K562 (cell line): ENCODE data around the gene PPP1R13B. TPM values are rescaled to one million over a fixed set of nuclear protein-coding genes. Genes with fewer than 3 reads are reported as not detected.

Source experiments
- ATAC-seq: fragments of 200-7000 bp; cut with Tn5 transposase; 3 replicates; pipeline ENCODE4 v1.9.1; 2020; ENCODE audit warnings: moderate library complexity
- BruUV-seq: library from RNA; stranded (reverse); fragments of 400-500 nt; replicated peaks from 2 replicates; lab custom pipeline; 2021; lab: Mats Ljungman, UMichigan
- CTCF ChIA-PET: fragments of 300-600 bp; formaldehyde crosslinking; extraction: SDS; loops from one replicate; lab custom pipeline; 2021; ENCODE audit warnings: low intra/inter-chr PET ratio; lab: Yijun Ruan, JAX
- POLR2A ChIA-PET: fragments of 300-600, 350-650 bp; sonication (Branson Sonifier 250); formaldehyde crosslinking; extraction: SDS; loops from one replicate; lab custom pipeline; 2021; ENCODE audit warnings: antibody characterized with exemption, inconsistent platforms; lab: Yijun Ruan, JAX
- DNase-seq, 4 experiments: peaks; one replicate each; pipeline versions ENCODE4 v3.0.0 to v3.0.0-alpha.2; 2011 to 2018; ENCODE audit warnings: low spot score in 3 of 4, mixed read lengths in 3 of 4; ENCODE audit errors: extremely low read depth in 1 of 4
- FAIRE-seq: peaks from 2 replicates; lab custom pipeline; 2011; peaks lifted over from hg19 to GRCh38; lab: Jason Lieb, UNC
- H2AFZ ChIP-seq: 2 replicates; pipeline ENCODE4 v1.6.0; 2011; ENCODE audit warnings: low read depth, low read length, control low read depth, inconsistent platforms
- H3K27ac ChIP-seq: fragments of 200-600 bp; 3 replicates; pipeline ENCODE4 v1.8.0; 2011; ENCODE audit warnings: low read depth, mild to moderate bottlenecking, control low read depth, inconsistent platforms, low read length, moderate library complexity, mixed read lengths; ENCODE audit errors: extremely low read depth
- H3K27me3 ChIP-seq, 2 experiments: fragments of 300-600 bp in 1 of 2; 2 replicates in 1 of 2; 3 replicates in 1 of 2; pipeline versions ENCODE4 v1.6.0 to v1.8.0; 2011; ENCODE audit warnings: inconsistent platforms in 2 of 2, low read length in 2 of 2, mild to moderate bottlenecking in 1 of 2, mixed read lengths in 1 of 2, moderate library complexity in 1 of 2; ENCODE audit not compliant: control insufficient read depth in 2 of 2, insufficient read depth in 2 of 2
- H3K36me3 ChIP-seq: fragments of 300-600 bp; 3 replicates; pipeline ENCODE4 v1.8.0; 2011; ENCODE audit warnings: mild to moderate bottlenecking, low read length, inconsistent platforms; ENCODE audit not compliant: control insufficient read depth, insufficient read depth
- H3K4me1 ChIP-seq, 2 experiments: fragments of 200-600 bp in 1 of 2; replicated peaks in 1 of 2; 2 replicates in 1 of 2; 3 replicates in 1 of 2; pipeline versions ENCODE4 v1.5.1 to v1.8.0; 2011; ENCODE audit warnings: inconsistent platforms in 2 of 2, low read length in 2 of 2, mild to moderate bottlenecking in 1 of 2, mixed read lengths in 1 of 2, moderate library complexity in 1 of 2; ENCODE audit not compliant: control insufficient read depth in 2 of 2, insufficient read depth in 2 of 2
- H3K4me2 ChIP-seq: 2 replicates; pipeline ENCODE4 v1.6.1; 2011; ENCODE audit warnings: low read length, control low read depth, inconsistent platforms, mixed read lengths; ENCODE audit not compliant: insufficient read depth
- H3K4me3 ChIP-seq: fragments of 200-600 bp; sonication (generic), shearing (Covaris generic); 2 replicates; pipeline ENCODE4 v1.5.1; 2016; ENCODE audit warnings: control low read depth, inconsistent platforms
- H3K79me2 ChIP-seq: fragments of 200-600 bp; 3 replicates; pipeline ENCODE4 v1.8.0; 2011; ENCODE audit warnings: low read length, inconsistent platforms; ENCODE audit not compliant: control insufficient read depth, insufficient read depth
- H3K9ac ChIP-seq, 2 experiments: 2 replicates each; pipeline versions ENCODE4 v1.6.0 to v1.6.1; 2011; ENCODE audit warnings: low read depth in 2 of 2, low read length in 2 of 2, control low read depth in 1 of 2, inconsistent platforms in 1 of 2, mild to moderate bottlenecking in 1 of 2, mixed read lengths in 1 of 2; ENCODE audit not compliant: insufficient read depth in 1 of 2
- H3K9me1 ChIP-seq: one replicate; pipeline ENCODE4 v1.6.0; 2011; ENCODE audit warnings: inconsistent platforms, mild to moderate bottlenecking, low read length, moderate library complexity; ENCODE audit not compliant: control insufficient read depth, insufficient read depth
- H3K9me3 ChIP-seq: replicated peaks from 2 replicates; pipeline ENCODE4 v1.5.1; 2011; ENCODE audit warnings: low read depth, low read length, inconsistent platforms; ENCODE audit not compliant: control insufficient read depth, insufficient read depth
- H4K20me1 ChIP-seq: replicated peaks from 2 replicates; pipeline ENCODE4 v1.6.1; 2011; ENCODE audit warnings: low read length, inconsistent platforms, mixed read lengths; ENCODE audit not compliant: control insufficient read depth, insufficient read depth
- AFF4 ChIP-seq: sonication (generic); formaldehyde crosslinking; IDR thresholded peaks from 2 replicates; pipeline ENCODE4 v1.8.0; 2023; ENCODE audit warnings: mild to moderate bottlenecking, missing genetic modification reagents
- ATF6 ChIP-seq: sonication (generic); formaldehyde crosslinking; IDR thresholded peaks from 2 replicates; pipeline ENCODE4 v1.4.0; 2020; ENCODE audit warnings: mild to moderate bottlenecking, missing genetic modification reagents
- CREM ChIP-seq: IDR thresholded peaks from 2 replicates; pipeline ENCODE4 v1.6.1; 2014; ENCODE audit warnings: antibody characterized with exemption, low read depth
- FOXA1 ChIP-seq: fragments of 450-650 bp; IDR thresholded peaks from 2 replicates; pipeline ENCODE4 v1.6.1; 2016; ENCODE audit warnings: mild to moderate bottlenecking, borderline replicate concordance
- HBP1 ChIP-seq: fragments of 450-650 bp; formaldehyde crosslinking; IDR thresholded peaks from 2 replicates; pipeline ENCODE4 v1.4.0; 2022; ENCODE audit warnings: missing genetic modification characterization
- LEF1 ChIP-seq: fragments of 450-650 bp; IDR thresholded peaks from 2 replicates; pipeline ENCODE4 v1.6.1; 2016; ENCODE audit warnings: mild to moderate bottlenecking
- POLR2AphosphoS2 ChIP-seq: IDR thresholded peaks from 2 replicates; pipeline ENCODE4 v1.6.1; 2012; ENCODE audit warnings: low read length, improper control_type of control experiment
- POLR2B ChIP-seq: fragments of 450-650 bp; IDR thresholded peaks from 2 replicates; pipeline ENCODE4 v1.6.1; 2018; ENCODE audit warnings: low read depth; ENCODE audit not compliant: partially characterized antibody
- TCF7 ChIP-seq: sonication (generic); IDR thresholded peaks from 2 replicates; pipeline ENCODE4 v1.6.1; 2016; ENCODE audit warnings: antibody characterized with exemption, borderline replicate concordance
- YY1 ChIP-seq, 3 experiments: IDR thresholded peaks; 2 replicates each; pipeline ENCODE4 v1.6.1; 2011; ENCODE audit warnings: low read length in 2 of 3, mild to moderate bottlenecking in 2 of 3, moderate library complexity in 2 of 3, borderline replicate concordance in 1 of 3, control low read depth in 1 of 3, low read depth in 1 of 3; ENCODE audit not compliant: insufficient read depth in 3 of 3, insufficient replicate concordance in 2 of 3, control insufficient read depth in 1 of 3, insufficient read length in 1 of 3; ENCODE audit errors: extremely low read depth in 1 of 3
- ZFX ChIP-seq: sonication (generic); formaldehyde crosslinking; IDR thresholded peaks from 2 replicates; pipeline ENCODE4 v1.8.0; 2022; ENCODE audit warnings: mild to moderate bottlenecking, missing genetic modification reagents, moderate library complexity
- ZNF263 ChIP-seq: sonication (generic); formaldehyde crosslinking; IDR thresholded peaks from 2 replicates; pipeline ENCODE4 v1.8.0; 2022; ENCODE audit warnings: mild to moderate bottlenecking, missing genetic modification reagents, borderline replicate concordance
- WGBS: fragments of 100-300 bp; shearing (Covaris generic); methylation state at CpG from one replicate; pipeline ENCODE4 v1.1.6; 2016; ENCODE audit warnings: low coverage, mixed read lengths; ENCODE audit not compliant: insufficient coverage; ENCODE audit errors: missing lambda C conversion rate; 5-methylcytosine and 5-hydroxymethylcytosine counted together
- in situ Hi-C: fragments of 300-500 bp; cut with MboI; formaldehyde crosslinking; loops from 4 replicates; pipeline ENCODE4 v1.15.0; 2018; ENCODE audit warnings: inconsistent platforms, mixed read lengths
- intact Hi-C: fragments of 100-400 bp; cut with micrococcal nuclease; formaldehyde crosslinking; loops from 2 replicates; pipeline ENCODE4 v1.14.2; 2022
- polyA plus RNA-seq, 8 experiments: library from polyadenylated mRNA; depleted of rRNA in 4 of 8; stranded (reverse) in 5 of 8; unstranded in 3 of 8; fragments of >200 nt; fragmentation: Nextera tagmentation in 2 of 8; fragmentation: Illumina TruSeq in 1 of 8; extraction: Ambion mirVana in 2 of 8; extraction: Trizol in 1 of 8; gene quantifications; 2 replicates each; pipeline versions ENCODE4 v1.2.1 to v1.2.3, GENCODE V29; 2011 to 2014; ENCODE audit warnings: inconsistent platforms in 1 of 8, missing spikeins in 1 of 8
- total RNA-seq, 7 experiments: library from RNA; depleted of rRNA in 6 of 7; stranded (reverse); fragments of >200 nt in 6 of 7; fragmentation: Illumina TruSeq in 2 of 7; extraction: Trizol in 2 of 7; gene quantifications; 2 replicates each; pipeline versions ENCODE4 v1.2.1 to v1.2.3, GENCODE V29; 2011 to 2021; ENCODE audit warnings: low replicate concordance in 1 of 7

The PPP1R13B gene
- total and polyA plus RNA-seq, 9 of the 15 experiments (the other 6 are each of a cell fraction or from before 2014, with no cell fraction given): 0.03 to 1.7 (median 0.15) TPM

- in situ Hi-C loops: no loop called here
- H3K27me3 ChIP-seq: peaks cover 0 to 14% of the 10 kb centered on the region in 2 experiments; a peak in 1 of 5 replicates
- WGBS: 44% methylated on average over 8 of the region's 10 CpGs
- no peaks in the 10 kb centered on the region for H3K79me2 ChIP-seq
- no peaks in the 10 kb centered on the region for H3K9me3 ChIP-seq
- no TSS peak for BruUV-seq
- no peak overlapping the region for H3K27ac ChIP-seq
- DNase-seq (no peak), ATAC-seq (no peak), FAIRE-seq (no peak)
- H3K4me2 ChIP-seq: no peak overlapping the region
- ChIA-PET POLR2A (interaction anchor here (1.1 to 1.6 kb wide), 3 partner anchors 12 to 22 kb away, joined by 3 read pairs; partner anchors contain the start of genes XRCC3 and ZFYVE21), CTCF (no interaction called here)
- H3K36me3 ChIP-seq: peaks cover 20% of the 10 kb centered on the region; the same call in 2 of the 3 replicates
- no peaks in the 10 kb centered on the region for H3K9me1 ChIP-seq
- H2AFZ ChIP-seq: no peak overlapping the region
- intact Hi-C loops: no loop called here
- H3K4me3 ChIP-seq: no peak overlapping the region
- no peaks in the 10 kb centered on the region for H4K20me1 ChIP-seq
- H3K4me1 ChIP-seq: peaks cover 0 to 15% of the 10 kb centered on the region in 2 experiments; a peak in 3 of 5 replicates
- H3K9ac ChIP-seq: no peak overlapping the region
- TF ChIP-seq ZFX (CRISPR knock-in tag) (no peak), FOXA1 (no peak), HBP1 (CRISPR knock-in tag) (no peak), YY1 (IDR thresholded peaks at IDR 0.05; ENCODE audit: borderline replicate concordance in 1 of 3, control insufficient read depth in 1 of 3, extremely low read depth in 1 of 3, insufficient read depth in 3 of 3, insufficient read length in 1 of 3, insufficient replicate concordance in 2 of 3, low read depth in 1 of 3, low read length in 2 of 3) (no peak), CREM (no peak), AFF4 (CRISPR knock-in tag) (no peak), POLR2B (no peak), POLR2AphosphoS2 (no peak), TCF7 (no peak), LEF1 (no peak), ATF6 (CRISPR knock-in tag) (no peak), ZNF263 (no peak)
Measured at GRCh38 chr14:103736546-103737431, 110.6 kb downstream of the PPP1R13B start.
